Inferior parietal cortex (tissue), 1 donor: Measurements from ENCODE around the gene STK38.
"Not testable (repeated sequence)": the region's sequence is repeated elsewhere in the genome, so short reads cannot be mapped to it uniquely, and the experiment has no call there.

Experiments used
- DNase-seq: peaks from one replicate; pipeline ENCODE4 v3.0.0-alpha.2; 2016; ENCODE audit errors: extremely low spot score

STK38 gene

GRCh38 chr6:36546920-36547645 is at the start of gene STK38:
Gene STK38 (minus strand): TSS chr6:36547479. CDS start chr6:36540202, 7,277 bp downstream.
- DNase-seq: peak; percentile 86

DNA sequence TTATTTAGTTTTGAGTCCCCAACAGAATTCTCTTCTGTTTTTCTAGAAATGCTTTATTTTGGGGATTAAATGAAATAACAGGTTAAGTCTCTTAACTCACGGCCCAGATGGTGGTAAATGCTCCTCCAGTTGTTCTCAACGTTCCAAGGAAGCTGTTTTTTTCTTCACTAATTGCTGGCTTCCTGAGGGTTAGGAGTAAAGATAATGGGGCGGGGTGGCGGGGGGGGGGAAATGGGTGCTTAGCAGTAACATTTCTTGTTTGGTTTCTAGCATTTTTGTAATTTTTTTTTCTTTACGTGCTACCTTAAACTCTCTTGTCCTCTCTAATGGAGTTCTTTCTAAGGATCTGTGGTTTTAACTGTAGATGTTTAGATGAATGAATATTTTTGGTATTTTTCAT is 49.1 kb upstream of the STK38 start:
- DNase-seq: no peak

DNA sequence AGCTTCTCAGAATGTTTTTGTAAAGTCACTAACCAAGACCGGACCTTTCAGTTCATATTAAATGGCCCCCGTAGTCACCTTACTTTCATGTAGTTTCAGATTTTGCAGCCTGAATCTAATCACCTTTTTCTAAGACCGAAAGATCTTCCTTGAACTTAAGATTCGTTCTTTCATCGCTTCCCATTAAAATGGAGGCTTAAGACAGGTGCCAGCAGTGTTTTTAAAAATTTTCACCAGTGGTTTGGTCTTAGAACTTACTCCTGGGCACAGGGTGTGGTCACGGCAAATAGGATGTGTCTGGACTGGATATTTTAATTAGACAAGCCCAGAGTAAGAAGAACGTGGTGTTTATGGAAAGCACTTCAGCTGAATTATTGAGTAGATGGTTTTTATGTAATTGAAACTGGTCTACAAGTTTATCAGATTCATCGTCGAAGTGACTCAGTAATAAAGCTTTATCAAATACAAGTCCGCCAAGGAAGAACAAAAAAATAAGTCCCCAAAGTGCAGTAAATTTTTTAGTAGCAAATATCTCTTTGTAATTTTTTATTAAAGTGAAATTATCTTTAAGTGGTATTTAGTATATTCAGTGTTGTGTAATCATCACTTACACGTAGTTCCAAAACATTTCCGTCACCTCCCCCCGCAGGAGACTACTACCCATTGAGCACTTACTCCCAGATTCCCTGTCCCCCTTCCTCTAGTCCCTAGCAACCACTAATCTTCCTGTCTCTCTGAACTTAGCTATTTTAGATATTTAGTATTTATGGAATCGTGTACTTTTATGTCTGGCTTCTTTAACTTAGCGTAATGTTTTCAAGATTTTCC is 47.8 kb upstream of the STK38 start:
- peak; percentile 56 for DNase-seq

DNA sequence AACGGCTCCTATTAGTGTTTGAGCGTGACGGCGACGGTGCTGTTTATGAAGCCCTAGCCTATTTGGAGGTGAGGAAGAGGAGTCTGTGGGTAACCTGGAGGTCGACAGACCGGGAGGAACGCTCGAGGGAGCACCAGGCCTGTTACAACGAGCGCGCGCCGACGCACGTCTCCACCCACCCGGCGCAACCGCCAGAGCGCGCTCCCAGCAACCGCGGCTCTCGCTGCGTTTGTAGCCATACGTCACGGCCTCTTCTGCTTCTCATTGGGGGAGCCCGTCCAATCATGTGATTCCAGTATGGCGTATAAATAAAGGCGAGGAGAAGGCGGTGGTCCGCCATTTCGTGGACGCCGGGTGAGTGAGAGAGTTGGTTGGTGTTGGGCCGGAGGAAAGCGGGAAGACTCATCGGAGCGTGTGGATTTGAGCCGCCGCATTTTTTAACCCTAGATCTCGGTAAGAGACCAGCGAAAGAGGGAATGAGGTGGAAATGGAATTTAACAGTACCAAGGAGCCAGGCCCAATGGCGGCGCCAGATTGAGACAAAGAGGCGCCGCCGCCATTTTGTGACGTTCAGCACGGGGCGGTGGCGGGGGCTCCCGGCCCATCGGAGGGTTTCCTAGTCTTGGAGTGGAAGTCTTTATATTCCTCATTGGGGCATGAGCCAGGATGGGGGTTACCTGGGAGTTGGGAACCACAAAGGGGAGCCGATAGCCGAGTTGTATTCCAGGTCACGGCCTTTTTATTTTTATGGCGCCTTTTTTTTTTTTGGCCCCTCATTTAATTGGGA is 46.9 kb upstream of the STK38 start, which contains the start of gene SRSF3:
Gene SRSF3, plus strand, starts transcription at position 334 of the 787 bp plus-strand sequence. CDS start 2,401 bp downstream, outside the sequence.
- peak; percentile 99 for DNase-seq

GRCh38 chr6:36593569-36594028 is 46.3 kb upstream of the STK38 start:
- DNase-seq: no peak

DNA sequence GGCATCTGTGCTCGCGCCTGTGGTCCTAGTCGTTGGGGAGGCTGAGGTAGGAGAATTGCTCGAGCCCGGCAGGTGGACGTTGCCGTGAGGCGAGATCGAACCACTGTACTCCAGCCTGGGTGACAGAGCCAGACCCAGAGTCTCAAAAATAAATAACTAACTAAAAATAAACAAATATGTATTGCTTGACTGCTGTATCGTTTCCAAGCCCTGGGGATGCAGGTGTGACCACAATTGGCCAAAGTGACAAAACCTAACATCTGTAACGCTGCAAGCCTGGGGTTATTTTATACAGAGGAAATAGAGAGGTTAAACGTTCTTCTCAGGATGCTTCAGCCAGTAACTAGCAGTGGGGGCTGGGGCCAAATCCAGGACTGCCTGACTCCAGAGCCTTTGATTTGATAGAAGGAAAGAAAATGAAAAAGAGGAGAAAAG is 45.0 kb upstream of the STK38 start:
- no peak for DNase-seq

GRCh38 chr6:36590237-36590636 is 43.0 kb upstream of the STK38 start:
- DNase-seq: no peak

DNA sequence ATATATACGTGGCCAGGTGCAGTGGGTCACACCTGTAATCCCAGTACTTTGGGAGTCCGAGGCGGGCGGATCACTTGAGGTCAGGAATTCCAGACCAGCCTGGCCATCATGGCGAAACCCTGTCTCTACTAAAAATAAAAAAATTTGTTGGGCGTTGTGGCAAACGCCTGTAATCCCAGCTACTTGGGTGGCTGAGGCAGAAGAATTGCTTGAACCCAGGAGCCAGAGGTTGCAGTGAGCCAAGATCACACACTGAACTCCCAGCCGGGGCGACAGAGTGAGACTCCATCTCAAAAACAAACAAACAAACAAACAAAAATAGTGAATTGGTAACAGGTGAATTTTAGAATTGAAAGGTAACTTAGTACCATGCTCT is 41.7 kb upstream of the STK38 start:
- DNase-seq: not testable (repeated sequence)

DNA sequence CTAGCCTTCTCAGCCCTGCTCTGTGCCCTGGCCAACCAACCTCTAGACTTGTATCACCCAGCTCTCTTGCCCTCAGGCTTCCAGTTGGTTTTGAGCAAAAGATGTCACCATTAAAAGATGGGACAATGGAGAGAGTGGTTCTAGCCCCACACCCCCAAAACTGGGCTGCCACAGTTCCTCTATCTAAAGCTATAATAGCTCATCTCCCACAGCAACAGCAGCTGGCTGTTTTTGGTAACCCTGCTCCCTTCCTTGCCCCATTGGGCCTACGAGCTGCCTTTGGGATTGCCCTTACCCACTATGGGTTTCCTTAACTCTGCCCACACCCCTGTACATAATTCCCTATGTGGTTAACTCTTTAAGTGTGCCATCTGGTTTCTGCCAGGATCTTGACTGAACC is 39.3 kb upstream of the STK38 start:
- DNase-seq: no peak

- DNase-seq: no peak
These were observed 34.4 kb upstream of the STK38 start for GRCh38 chr6:36581716-36582115.

GRCh38 chr6:36580184-36580526 is 32.9 kb upstream of the STK38 start:
- DNase-seq: no peak

GRCh38 chr6:36578431-36578830 is 31.2 kb upstream of the STK38 start:
- no peak for DNase-seq

DNA sequence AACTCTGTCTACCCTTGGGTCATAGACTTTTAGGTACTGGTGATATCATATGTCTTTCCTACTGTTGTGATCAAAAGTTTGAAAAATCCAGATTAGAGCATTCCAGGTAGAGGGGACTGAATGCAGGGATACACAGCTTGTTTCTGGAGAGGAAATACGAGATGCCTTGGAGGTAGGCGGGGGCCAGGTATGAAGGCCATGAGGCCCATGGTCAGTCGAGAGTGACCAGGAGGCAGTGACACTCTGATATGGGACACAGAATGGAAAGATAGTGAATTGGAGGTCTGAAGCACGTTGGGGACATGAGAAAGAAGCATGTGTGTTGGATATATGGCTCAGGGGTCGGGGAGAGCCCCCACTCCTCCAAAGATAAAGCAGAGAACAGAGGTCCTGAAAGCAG is 30.8 kb upstream of the STK38 start:
- DNase-seq: no peak

DNA sequence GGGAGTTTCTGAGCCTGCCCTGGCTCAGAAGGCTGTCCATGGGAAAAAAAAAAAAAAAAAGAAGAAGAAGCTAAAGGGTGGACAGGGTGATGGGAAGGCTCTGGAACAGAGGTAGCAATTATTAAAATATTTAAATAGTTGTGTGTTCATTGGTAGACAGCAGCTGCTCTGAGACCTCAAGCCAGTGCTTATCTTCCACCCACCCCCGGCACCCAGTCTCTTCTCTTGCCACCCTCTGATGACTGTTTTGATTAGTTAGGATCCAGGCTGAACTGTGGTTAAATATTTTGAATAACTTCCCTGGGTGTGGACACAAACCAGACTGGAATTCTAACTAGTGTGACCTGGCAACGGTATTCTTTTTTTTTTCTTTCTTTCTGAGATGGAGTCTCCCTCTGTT is 30.0 kb upstream of the STK38 start:
- no peak for DNase-seq

GRCh38 chr6:36576578-36576977 is 29.3 kb upstream of the STK38 start:
- no peak for DNase-seq

- DNase-seq: no peak
These were observed 27.4 kb upstream of the STK38 start for GRCh38 chr6:36574679-36575078.

DNA sequence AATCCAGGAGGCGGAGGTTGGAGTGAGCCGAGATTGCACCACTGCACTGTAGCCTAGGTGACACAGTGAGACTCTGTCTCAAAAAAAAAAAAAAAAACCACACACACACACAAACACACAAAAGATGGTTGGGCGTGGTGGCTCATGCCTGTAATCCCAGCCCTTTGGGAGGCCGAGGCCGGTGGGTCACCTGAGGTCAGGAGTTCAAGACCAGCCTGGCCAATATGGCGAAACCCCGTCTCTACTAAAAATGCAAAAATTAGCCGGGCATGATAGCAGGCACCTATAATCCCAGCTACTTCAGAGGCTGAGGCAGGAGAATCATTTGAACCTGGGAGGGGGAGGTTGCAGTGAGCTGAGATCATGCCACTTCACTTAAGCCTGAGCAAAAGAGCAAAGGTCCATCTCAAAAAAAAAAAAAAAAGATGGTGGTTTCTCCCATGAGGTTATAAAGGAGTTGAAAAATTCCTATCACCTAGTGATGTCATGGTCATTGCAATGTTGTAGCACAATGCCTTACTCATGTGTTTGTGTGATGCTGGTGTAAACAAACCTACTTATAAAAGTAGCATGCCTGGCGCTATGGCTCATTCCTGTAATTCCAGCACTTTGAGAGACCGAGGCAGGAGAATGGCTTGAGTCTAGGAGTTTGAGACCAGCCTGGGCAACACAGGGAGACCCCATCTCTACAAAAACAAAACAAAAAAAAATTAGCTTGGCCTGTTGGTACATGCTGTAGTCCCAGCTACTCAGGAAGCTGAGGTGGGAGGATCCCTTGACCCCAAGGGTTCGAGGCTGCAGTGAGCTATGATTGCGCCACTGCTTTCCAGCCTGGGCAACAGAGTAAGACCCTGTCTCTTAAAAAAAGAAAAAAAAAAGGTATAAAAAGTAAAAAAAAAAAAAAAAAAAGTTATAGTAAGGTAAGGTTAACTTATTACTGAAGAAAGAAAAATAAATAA is 25.4 kb upstream of the STK38 start:
- DNase-seq: not testable (repeated sequence)

- DNase-seq: no peak
These were observed 24.1 kb upstream of the STK38 start for GRCh38 chr6:36571122-36572043.

DNA sequence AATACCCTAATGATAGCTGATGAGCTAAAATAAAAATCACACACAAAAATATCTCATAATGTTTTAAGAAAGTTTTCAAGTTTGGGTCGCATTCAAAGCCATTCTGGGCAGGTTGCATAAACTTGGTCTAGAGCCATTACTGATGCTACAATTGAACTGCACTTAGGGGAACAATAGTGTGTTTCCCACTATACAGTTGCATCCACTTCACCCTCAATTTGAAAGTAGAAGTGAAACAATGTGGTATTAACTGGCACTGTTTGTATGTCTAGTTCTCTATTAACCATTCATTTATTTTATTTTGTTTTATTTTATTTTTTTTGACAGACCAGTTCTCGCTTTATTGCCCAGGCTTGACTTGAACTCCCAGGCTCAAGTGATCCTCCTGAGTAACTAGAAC is 23.0 kb upstream of the STK38 start:
- DNase-seq: no peak

GRCh38 chr6:36566418-36566905 is 19.2 kb upstream of the STK38 start:
- no peak for DNase-seq
